HEK293T (cell line): ENCODE data around the gene LMO2.

ENCODE experiments used
- ARNT ChIP-seq: fragments of 450-650 bp; IDR thresholded peaks from 2 replicates; pipeline ENCODE4 v1.6.1; 2017; ENCODE audit warnings: mild to moderate bottlenecking
- BHLHE40 ChIP-seq: fragments of 450-650 bp; IDR thresholded peaks from 2 replicates; pipeline ENCODE4 v1.6.1; 2016; ENCODE audit warnings: mild to moderate bottlenecking, moderate library complexity, borderline replicate concordance
- CTBP1 ChIP-seq: fragments of 450-650 bp; IDR thresholded peaks from 2 replicates; pipeline ENCODE4 v1.6.1; 2016; ENCODE audit warnings: borderline replicate concordance
- ELF4 ChIP-seq: fragments of 450-650 bp; IDR thresholded peaks from 2 replicates; pipeline ENCODE4 v1.6.1; 2017; ENCODE audit warnings: antibody characterized with exemption
- FOXA1 ChIP-seq: fragments of 450-650 bp; IDR thresholded peaks from 2 replicates; pipeline ENCODE4 v1.6.1; 2016; ENCODE audit warnings: mild to moderate bottlenecking
- FOXM1 ChIP-seq: fragments of 450-650 bp; IDR thresholded peaks from 2 replicates; pipeline ENCODE4 v1.6.1; 2017; ENCODE audit warnings: mild to moderate bottlenecking, borderline replicate concordance
- HDGF ChIP-seq: fragments of 450-650 bp; IDR thresholded peaks from 2 replicates; pipeline ENCODE4 v1.6.1; 2017; ENCODE audit warnings: antibody characterized with exemption, borderline replicate concordance
- L3MBTL2 ChIP-seq: fragments of 450-650 bp; conservative IDR thresholded peaks from 2 replicates; pipeline ENCODE4 v1.6.1; 2016; ENCODE audit warnings: mild to moderate bottlenecking
- NFRKB ChIP-seq: fragments of 450-650 bp; IDR thresholded peaks from 2 replicates; pipeline ENCODE4 v1.6.1; 2016; ENCODE audit warnings: mild to moderate bottlenecking, moderate library complexity
- SP1 ChIP-seq: fragments of 450-650 bp; IDR thresholded peaks from 2 replicates; pipeline ENCODE4 v1.6.1; 2017
- SUZ12 ChIP-seq: fragments of 450-650 bp; IDR thresholded peaks from 2 replicates; pipeline ENCODE4 v1.6.1; 2016; ENCODE audit warnings: mild to moderate bottlenecking
- TARDBP ChIP-seq: fragments of 450-650 bp; IDR thresholded peaks from 2 replicates; pipeline ENCODE4 v1.6.1; 2016
- ZNF384 ChIP-seq: fragments of 450-650 bp; IDR thresholded peaks from 2 replicates; pipeline ENCODE4 v1.6.1; 2016
- TF ChIP-seq, protein P1 (sequence below): fragments of 450-650 bp; IDR thresholded peaks from 2 replicates; pipeline ENCODE4 v1.6.1; 2016

DNA sequence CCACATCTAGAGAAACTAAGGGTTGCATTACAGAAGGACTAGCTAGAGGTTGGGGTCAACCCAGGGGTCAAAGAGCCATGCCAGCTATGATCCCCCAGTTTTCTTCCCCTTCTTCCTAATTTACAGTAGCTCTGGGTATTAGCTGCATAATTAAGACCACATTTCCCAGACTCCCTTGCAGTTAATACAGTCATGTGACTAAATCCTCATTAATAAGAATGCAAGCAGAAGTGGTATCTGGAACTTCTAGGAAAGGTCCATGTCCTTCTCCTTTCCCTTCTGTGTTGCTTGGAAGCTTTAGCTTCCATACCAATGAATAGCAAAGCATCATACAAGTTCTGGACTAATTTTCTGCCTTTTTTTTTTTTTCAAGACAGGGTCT is 19.1 kb upstream of the LMO2 start:
- no peak for TF ChIP-seq NFRKB
- no peak for TF ChIP-seq TARDBP
- no peak for TF ChIP-seq BHLHE40
- TF ChIP-seq ELF4 = no peak
- TF ChIP-seq SP1 = no peak
- TF ChIP-seq ZNF384 = no peak
- TF ChIP-seq FOXM1 = no peak
- TF ChIP-seq HDGF = no peak
- TF ChIP-seq, protein P1, sequence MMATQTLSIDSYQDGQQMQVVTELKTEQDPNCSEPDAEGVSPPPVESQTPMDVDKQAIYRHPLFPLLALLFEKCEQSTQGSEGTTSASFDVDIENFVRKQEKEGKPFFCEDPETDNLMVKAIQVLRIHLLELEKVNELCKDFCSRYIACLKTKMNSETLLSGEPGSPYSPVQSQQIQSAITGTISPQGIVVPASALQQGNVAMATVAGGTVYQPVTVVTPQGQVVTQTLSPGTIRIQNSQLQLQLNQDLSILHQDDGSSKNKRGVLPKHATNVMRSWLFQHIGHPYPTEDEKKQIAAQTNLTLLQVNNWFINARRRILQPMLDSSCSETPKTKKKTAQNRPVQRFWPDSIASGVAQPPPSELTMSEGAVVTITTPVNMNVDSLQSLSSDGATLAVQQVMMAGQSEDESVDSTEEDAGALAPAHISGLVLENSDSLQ = no peak
- TF ChIP-seq SUZ12 = no peak
- TF ChIP-seq CTBP1 = no peak
- no peak for TF ChIP-seq FOXA1
- TF ChIP-seq L3MBTL2 = no peak
- TF ChIP-seq ARNT = no peak
